A673 (cell line): Measurements from ENCODE around the gene RYR1.

Experiments
- CTCF ChIP-seq: fragments of 300-800, 200-600 bp; sonication (generic); conservative IDR thresholded peaks from 2 replicates; pipeline ENCODE4 v1.5.1; 2017; ENCODE audit warnings: low read depth, mild to moderate bottlenecking, antibody characterized with exemption, low read length, moderate library complexity, mixed read lengths
- EZH2 ChIP-seq: fragments of 200-600 bp; sonication (generic); IDR thresholded peaks from 2 replicates; pipeline ENCODE4 v1.6.1; 2017; ENCODE audit warnings: borderline replicate concordance, low read depth, mild to moderate bottlenecking, mixed read lengths, antibody characterized with exemption, low read length; ENCODE audit not compliant: poor library complexity, severe bottlenecking

GRCh38 chr19:38405276-38405675 lies 28.2 kb upstream of the RYR1 start:
- no peak for TF ChIP-seq CTCF
- TF ChIP-seq EZH2, result no peak
